GM19324 (cell line): ENCODE data around the gene FCER1G.

Source experiments
- ATAC-seq: cut with Tn5 transposase; IDR thresholded peaks from one replicate; pipeline ENCODE4 v1.9.1; 2021; ENCODE audit warnings: mild to moderate bottlenecking, moderate library complexity; ENCODE audit not compliant: unreplicated experiment, low FRiP score

The FCER1G gene

DNA sequence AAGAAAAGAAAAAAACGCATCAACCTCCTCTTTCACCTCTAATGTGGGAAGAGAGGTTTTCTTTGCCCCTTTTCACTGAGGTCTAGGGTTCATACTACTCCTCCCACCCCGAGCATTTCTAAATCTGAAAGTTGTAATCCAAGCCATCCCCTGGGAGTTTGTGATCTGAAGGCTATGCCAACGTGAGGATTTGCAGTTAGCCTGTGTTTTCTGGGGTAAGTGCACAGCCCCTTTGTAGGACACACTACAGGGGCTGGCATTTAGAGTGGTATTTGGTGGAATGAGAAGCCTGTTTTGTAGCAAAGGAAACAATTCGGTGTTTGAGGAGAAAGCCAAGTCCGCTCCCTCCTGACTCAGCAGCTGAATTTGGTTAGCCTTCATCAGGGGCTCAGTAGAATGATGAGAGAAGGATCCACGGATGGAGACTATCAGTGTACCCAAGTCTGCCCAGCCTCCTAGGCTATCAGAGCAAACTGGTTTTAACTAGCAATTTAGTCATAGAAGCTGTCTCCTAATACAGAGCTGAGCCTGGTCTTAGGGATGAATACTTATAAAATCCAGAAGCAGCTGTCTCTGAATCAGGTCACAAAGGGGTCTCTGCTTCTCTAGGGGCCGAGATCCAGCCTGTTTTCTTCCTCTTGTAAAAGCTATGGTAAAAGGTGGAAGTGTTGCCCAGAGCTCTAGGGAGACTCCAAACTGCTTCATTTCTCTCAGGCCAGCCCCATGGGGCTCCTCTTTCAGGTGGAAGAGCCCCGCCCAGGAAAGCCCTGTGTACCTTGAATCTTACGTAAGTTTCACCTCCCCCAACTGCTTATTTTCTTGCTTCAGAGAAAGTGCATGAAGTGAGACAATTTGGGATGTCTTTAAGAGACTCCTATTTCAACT is 45.5 kb downstream of the FCER1G start:
- no peak for ATAC-seq

DNA sequence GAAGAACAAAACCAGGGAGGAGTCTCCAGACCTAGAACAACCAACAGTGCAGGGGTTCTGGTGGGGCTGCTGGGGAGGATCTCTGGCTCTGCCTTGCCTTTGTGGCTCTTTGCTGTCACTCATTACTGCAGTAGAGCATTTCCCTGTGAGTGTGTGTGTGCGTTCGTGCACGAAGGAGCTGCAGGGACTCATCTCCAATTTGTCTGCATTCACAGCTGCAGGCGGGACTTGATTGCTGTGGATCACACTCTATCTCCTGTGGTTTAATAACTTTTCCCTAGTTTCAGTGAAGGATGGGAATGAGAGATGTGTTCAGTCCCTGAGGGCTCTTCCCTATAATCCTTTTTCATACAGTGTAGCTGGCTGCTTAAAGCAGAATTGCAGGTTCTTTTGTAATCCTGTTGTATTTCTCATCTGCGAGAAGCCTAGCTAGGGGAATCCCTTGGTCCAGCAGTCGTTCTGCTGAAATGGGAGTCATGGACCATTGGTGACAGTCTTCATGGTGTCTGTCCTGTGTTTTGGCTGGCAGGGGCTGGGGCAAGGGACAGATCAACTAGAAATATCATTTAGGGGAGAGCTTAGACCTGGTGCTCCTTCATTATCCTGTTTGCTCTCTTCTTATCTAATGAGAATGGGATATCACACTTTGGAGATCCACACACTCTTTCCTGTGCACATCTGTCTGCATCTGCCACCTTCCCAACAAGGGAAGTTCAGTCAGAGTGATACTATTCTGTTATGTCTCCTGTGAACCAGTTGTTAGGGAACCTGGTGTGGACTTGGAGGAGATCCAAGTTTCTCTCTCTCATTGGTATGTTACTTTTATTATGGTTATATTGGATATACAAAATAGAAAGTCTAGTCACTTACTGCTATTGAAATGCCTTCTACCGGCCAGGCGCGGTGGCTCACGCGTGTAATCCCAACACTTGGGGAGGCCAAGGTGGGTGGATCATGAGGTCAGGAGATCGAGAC is 46.5 kb downstream of the FCER1G start:
- ATAC-seq, result no peak

DNA sequence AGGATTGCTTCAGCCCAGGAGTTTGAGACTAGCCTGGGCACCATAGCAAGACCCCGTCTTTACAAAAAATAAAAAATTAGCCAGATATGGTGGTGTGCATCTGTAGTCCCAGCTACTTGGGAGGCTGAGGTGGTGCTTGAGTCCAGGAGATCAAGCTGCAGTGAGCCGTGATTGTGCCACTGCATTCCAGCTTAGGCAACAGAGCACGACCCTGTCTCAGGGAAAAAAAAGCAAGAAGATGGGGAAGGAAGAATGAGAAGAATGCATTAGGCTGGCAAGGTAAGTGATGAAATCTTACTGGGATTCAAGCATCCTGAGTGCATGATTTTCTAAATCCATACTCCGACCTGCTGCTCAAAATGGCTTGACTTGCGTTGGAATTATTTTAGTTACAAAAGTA is 50.2 kb downstream of the FCER1G start:
- no peak for ATAC-seq

DNA sequence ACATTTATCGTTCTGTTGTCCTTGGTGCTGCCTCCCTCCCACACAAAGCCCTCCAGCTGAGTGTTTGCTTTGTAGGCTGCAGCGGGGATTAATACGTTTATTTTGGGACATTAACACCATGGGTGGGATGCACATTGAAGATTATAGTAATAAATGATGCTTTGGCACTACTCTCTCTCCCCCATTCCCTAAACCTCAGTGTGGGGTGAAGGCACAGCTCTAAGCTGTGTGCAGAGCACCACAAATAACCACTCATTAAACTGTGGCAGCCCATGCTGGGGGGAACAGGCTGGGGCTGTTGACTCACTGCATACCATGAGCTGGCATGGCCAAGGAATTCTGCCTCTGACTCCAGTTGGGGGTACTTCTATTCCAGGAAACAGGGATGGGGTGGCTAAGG is 51.1 kb downstream of the FCER1G start:
- no peak for ATAC-seq

DNA sequence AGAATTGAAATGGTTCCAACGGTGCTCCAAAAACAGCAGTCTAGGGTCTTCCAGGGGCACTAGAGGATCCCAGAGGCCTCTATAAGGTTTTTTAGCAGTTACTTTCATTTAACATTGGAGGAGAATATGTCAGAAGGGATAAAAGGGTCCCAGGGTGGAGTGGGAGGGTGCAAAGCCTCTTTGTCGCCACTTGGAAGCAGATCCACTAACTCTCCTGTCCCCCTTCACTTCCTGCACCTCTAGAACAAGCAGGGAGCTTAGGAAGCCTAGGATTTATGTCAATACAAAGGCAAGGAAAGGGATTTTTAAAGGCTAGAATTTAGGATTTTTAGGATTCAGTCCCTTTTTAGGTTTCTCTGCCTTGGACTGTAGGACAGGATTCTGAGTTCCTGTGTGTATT is 51.7 kb downstream of the FCER1G start:
- no peak for ATAC-seq

DNA sequence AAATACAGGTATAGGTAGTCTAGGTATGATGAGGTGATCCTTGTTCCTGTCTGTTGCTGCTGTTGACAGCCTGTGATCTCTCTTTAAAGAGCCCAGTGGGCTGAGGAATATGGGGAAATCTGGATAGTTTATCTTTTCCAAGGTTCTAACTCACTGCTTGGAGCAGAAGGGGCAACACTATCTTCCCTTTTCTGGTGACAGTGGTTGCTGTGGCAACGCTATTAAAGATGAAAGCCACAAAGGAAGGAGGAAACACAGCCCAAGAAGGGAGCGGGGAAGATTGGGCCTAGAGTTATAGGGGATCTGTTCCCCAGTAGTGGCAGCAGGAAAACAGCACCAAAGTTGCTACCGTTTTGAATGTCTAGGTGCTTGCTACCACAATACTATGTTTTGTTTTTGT is 52.2 kb downstream of the FCER1G start:
- no peak for ATAC-seq
